Activated CD8-positive, alpha-beta memory T cell treated with anti-CD3 and anti-CD28 coated beads for 24 hours (primary cell): ENCODE data around the gene KATNIP.

Experiments
- DNase-seq: peaks from one replicate; pipeline ENCODE4 v3.0.0-alpha.2; 2020

The KATNIP gene

GRCh38 chr16:27549746-27550581, at the start of gene KATNIP, which contains the start of gene GTF3C1:
Gene KATNIP (plus strand): TSS chr16:27550144. CDS start chr16:27550171, 27 bp downstream.
Gene GTF3C1 (minus strand): TSS chr16:27549913. CDS start chr16:27549890, 23 bp downstream.
- peak; percentile 100 for DNase-seq

- DNase-seq = no peak
Observed at GRCh38 chr16:27500801-27501200, 49.1 kb upstream of the KATNIP start.

DNA sequence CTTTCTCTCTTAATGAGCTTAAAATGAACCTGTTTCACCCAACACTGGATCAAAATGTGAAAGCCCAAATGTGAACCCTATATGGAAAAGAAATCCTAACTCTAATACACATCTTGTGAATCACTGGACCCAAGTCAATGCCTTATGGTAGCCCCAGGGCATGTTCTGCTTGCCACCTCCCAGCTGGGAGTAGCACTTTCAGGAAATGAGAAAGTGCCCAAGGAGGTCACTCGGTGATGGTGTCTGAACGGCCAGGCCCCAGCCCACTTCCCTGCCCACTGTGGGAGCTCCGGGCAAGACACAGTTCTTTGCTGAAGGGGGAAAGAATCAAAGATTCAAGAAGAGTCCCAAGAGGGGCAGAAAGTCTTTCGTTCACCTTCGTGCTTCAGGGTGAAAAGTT, 46.3 kb upstream of the KATNIP start:
- DNase-seq = no peak

DNA sequence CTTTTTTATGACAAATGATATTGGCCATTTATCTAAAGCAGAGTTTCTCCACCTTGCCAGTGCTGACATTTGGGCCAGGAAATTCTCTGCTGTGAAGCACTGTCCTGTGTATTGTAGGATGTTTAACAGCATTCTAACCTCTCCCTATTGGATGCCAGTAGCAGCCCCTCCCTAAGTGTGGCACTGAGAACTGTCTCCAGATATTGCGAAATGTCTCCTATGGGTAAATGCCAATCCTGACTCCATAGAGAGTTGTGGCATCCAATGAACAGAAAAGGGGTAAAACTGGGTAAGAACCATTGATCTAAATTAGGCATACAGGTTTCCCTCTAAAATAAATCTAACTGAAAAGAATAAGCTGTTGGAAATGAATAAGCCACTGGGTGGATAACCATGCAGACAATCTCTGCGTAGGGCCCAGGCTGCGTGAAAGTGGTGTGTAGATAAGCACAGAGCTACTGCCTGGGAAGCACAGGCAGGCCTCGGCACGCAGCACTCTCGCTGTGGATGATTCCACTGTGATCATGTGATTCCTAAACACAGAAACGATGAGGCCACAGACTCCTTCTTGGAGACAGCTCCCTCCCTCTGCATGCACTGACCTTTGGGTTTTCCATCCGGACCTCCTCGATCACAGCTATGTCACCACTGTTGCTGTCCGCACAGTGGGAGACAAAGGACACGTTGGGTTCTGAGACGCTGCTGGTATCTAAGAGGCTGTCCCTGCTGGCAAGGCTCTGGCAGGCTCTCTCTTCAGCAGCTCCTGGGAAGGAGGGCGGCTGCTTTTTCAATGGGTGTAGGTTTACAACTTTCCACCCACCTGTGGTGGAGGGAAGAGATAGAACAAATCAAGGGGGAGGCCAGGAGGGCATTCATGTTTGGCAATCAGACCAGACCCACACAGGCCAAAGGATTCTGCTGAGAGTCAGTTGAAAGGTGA, 44.4 kb upstream of the KATNIP start:
- no peak for DNase-seq

GRCh38 chr16:27506771-27507170, 43.2 kb upstream of the KATNIP start:
- no peak for DNase-seq

- DNase-seq = no peak
Observed at GRCh38 chr16:27508476-27508875, 41.5 kb upstream of the KATNIP start.

- no peak for DNase-seq
Observed at GRCh38 chr16:27511657-27512448, 38.1 kb upstream of the KATNIP start.

DNA sequence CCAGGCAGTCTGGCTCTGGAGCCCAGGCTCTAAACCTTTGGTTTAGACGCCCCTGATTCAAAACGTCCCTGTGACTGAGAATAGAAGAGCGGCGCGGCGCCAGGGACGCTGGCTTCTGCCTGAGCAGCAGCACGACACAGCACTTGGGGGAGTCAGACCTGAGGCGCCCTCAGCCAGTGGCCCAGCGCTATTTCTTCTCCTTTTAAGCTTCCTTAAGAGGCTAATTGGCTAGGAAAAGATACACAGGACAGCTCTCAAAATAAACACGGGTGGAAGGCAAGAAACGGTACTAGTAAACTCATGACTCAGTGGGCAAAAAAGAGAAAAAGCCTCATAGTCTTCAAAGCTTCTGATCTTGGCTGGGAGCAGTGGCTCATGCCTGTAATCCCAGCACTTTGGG, 35.1 kb upstream of the KATNIP start:
- DNase-seq = no peak

GRCh38 chr16:27515874-27516353, 34.0 kb upstream of the KATNIP start:
- DNase-seq = peak; percentile 63

GRCh38 chr16:27516365-27516764, 33.6 kb upstream of the KATNIP start:
- DNase-seq = no peak

DNA sequence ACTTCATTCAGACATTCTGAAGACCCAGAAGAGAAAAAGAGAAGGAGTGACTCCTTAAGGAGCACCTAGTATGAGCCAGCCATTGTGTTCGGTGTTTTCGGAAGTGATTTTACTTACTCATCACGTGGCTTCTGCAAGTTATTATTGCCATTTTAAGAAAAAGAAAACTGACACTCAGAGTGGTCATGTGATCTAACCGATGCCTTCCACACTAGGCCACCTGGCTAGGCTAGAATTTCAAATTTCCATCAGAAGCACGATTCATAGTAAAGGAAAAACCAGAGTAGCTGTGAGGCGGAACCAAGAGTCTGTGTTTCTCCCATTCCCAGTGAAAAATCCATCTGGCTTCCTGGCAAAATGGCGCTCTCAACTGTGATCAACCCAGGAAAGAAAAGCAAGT, 32.3 kb upstream of the KATNIP start:
- no peak for DNase-seq

- DNase-seq = no peak
Observed at GRCh38 chr16:27518226-27518625, 31.7 kb upstream of the KATNIP start.

- DNase-seq = no peak
Observed at GRCh38 chr16:27520982-27521673, 28.8 kb upstream of the KATNIP start.

DNA sequence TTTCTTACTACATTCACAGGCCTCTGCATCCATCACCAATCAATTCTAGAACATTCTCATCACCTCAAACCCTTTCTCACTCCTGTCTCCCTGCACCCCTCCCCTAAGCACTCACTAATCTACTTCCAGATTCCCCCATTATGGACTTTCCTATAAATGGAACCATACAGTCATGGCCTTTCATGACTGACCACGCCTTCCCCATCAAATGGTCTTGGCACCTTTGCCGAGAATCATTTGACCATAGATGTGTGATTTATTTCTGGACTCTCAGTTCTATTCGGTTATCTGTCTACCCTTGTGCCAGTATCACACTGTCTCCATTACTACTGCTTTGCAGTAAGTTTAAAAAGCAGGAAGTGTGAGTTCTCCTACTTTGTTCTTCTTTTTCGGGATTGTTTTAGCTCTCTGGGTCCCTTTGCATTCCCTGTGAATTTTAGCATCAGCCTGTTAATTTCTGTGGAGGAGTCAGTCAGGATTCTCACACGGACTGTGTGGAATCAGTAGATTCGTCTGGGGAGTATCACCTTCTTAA, 27.7 kb upstream of the KATNIP start:
- no peak for DNase-seq

DNA sequence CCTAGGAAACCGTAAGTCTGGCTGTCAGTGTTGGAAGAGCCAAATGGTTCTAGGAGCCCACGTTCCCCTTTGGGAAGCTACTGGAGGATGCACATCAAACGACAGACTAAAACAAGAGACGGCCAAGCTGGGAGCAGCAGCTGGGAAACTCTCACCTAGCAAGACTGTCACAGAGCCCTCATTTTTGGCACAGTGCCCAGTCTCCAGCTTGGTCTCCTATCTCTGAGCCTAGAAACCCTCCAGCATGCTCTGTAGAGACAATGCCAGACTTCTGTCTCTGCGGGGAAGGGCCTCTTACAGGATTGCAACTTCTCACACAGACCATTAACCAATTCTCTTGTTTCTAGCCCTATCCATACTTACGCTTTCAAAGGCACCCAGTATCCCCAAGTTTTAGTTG, 23.8 kb upstream of the KATNIP start:
- DNase-seq = no peak

DNA sequence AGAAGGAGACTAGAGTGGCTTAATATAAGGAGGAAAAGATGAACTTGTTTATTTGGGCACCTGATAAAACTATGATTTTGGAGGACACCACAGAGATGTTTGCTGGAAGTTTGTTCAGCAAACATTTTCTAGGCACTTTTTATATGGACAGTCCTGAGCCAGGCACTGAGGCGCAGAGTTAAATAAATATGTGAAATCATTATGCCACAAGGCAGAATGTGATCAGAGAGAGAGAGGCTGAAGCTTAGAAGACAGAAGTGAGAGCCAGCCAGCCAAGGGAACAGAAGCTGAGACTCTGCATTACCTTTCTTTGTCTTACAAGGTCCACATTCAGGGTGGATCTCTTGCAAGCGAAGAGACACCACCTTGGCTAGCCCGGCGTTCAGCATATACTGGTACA, 21.6 kb upstream of the KATNIP start:
- no peak for DNase-seq

DNA sequence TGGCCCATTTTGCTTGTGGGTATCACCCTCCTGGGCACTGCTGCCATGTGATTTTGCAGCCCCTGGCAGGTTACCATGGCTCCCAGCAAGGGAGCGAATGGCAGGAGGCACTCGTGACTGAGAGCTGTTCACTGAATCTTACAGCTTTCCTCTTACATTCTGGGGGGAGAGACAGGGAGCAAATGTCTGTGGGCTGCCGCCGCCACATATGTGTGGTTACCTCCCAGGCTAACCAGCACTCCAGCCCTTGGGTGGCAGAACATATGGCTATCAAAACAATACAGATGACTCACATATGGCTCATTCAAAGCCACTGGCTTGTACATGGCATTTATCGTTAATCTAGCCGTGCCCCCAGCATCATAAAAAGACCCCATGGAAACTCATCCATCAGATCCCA, 20.0 kb upstream of the KATNIP start:
- no peak for DNase-seq

DNA sequence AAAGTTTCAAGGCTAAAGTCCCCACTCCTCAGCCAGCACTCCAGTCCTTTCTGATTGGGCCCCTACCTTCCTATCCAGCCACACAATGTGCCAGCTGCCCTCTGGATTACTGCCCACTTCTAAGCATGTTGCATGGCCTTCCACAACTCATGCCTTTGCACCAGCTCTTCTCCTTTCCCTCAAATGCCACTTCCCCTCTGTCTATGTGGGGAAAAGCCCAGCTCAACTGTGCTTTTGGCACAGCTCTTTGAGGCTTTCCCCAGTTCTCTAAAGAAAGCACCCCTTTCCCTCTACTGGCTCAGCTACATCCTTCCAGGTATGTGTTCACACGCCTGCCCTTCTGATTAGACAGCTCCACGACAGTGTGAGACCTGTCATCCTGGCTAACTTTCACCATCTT, 18.8 kb upstream of the KATNIP start:
- DNase-seq = no peak

DNA sequence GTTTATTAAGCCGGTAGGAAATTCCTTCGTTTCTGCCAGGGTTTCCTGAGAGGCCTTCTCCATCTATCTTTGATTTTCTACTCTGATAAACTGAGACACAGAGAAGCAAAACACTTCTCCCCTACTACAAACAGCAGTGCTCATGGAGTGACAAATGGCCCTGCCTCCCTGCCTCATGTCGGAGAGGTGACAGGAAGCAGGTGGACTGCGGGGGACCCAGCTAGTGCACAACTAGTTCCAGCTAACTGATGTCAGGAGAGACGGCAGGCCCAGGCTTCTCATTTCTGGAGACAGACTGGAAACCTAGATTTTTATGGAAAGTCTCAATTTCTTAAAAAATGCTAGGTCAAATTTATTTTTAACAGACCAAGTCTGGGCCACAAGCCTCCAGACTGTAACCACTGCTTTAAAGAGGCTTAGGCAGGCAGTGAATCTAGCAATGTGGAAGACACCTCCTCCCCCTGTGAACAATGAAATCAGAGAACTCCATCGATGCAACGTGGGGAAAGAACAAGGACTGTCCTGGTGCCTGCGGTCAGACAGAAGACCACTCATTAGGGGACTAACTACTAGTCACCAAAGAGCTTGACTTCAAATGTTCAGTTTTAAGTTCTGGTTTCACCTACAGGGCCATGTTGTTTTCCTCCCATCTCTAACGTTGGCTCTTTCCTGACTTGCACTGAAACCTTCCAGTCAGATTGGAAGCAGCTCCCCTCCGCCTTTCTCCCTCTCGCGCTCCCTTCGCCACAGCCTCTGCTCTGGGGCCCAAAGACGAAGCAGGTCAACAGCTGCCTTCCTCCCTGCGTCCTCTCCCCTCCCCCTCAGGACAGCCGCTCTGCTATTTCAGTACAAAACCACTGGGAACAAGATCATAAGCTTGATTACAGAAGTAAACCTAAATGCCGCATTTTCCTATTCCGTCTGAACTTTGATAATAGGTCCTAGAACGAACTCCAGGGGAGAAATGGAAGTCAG, 17.8 kb upstream of the KATNIP start:
- DNase-seq = no peak

- no peak for DNase-seq
Observed at GRCh38 chr16:27534256-27534655, 15.7 kb upstream of the KATNIP start.

- DNase-seq = no peak
Observed at GRCh38 chr16:27538528-27538927, 11.4 kb upstream of the KATNIP start.
